SU-DHL-6 (cell line): Measurements from ENCODE around the gene MYBBP1A.
A peak's percentile ranks its signal among the peaks of the same experiment; 100 is the strongest.

Source experiments
- H2AFZ ChIP-seq: fragments of 200-600 bp; sonication (generic); 2 replicates; pipeline ENCODE4 v1.6.1; 2014; ENCODE audit warnings: low read depth, mild to moderate bottlenecking, moderate library complexity, mixed read lengths, antibody characterized with exemption, low read length; ENCODE audit not compliant: severe bottlenecking
- H3F3A ChIP-seq: fragments of 200-600 bp; shearing (Covaris generic); 2 replicates; pipeline ENCODE4 v1.6.0; 2016; ENCODE audit warnings: antibody characterized with exemption, mild to moderate bottlenecking; ENCODE audit not compliant: insufficient read depth
- H3K27ac ChIP-seq: fragments of 200-600 bp; sonication (generic); 2 replicates; pipeline ENCODE4 v1.5.1; 2016; ENCODE audit warnings: low read depth, mild to moderate bottlenecking, low read length, moderate library complexity, mixed read lengths
- H3K27me3 ChIP-seq: fragments of 200-600 bp; sonication (generic), shearing (Covaris generic); 2 replicates; pipeline ENCODE4 v1.6.0; 2014; ENCODE audit warnings: mild to moderate bottlenecking, low read length
- H3K36me3 ChIP-seq: fragments of 200-600 bp; sonication (generic); 2 replicates; pipeline ENCODE4 v1.6.1; 2014; ENCODE audit warnings: mild to moderate bottlenecking, low read length, mixed read lengths
- H3K4me2 ChIP-seq: fragments of 300-600, 200-600 bp; shearing (Covaris generic), sonication (generic); 2 replicates; pipeline ENCODE4 v1.6.0; 2014; ENCODE audit warnings: low read length, low read depth, mild to moderate bottlenecking; ENCODE audit not compliant: poor library complexity, severe bottlenecking
- H3K4me3 ChIP-seq: fragments of 200-600 bp; sonication (generic); 2 replicates; pipeline ENCODE4 v1.5.1; 2014; ENCODE audit warnings: antibody characterized with exemption, low read length, mild to moderate bottlenecking, mixed read lengths; ENCODE audit not compliant: insufficient read depth, poor library complexity, severe bottlenecking
- H3K79me2 ChIP-seq: fragments of 200-600 bp; sonication (generic); 2 replicates; pipeline ENCODE4 v1.6.1; 2014; ENCODE audit warnings: mild to moderate bottlenecking, low read length, moderate library complexity; ENCODE audit not compliant: insufficient read depth
- H3K9ac ChIP-seq: fragments of 200-600 bp; sonication (generic); 2 replicates; pipeline ENCODE4 v1.7.0; 2014; ENCODE audit warnings: mild to moderate bottlenecking, low read length
- H3K9me2 ChIP-seq: fragments of 200-600 bp; sonication (generic); replicated peaks from 2 replicates; pipeline ENCODE4 v1.6.1; 2014; ENCODE audit warnings: low read length; ENCODE audit not compliant: insufficient read depth
- H3K9me3 ChIP-seq: fragments of 200-600 bp; sonication (generic); 2 replicates; pipeline ENCODE4 v1.6.1; 2014; ENCODE audit warnings: low read length, mixed read lengths; ENCODE audit not compliant: insufficient read depth
- H4K20me1 ChIP-seq: fragments of 200-600 bp; sonication (generic); 2 replicates; pipeline ENCODE4 v1.6.1; 2014; ENCODE audit warnings: low read depth, mild to moderate bottlenecking, antibody characterized with exemption, low read length, moderate library complexity, mixed read lengths
- EZH2phosphoT487 ChIP-seq: fragments of 200-600 bp; sonication (generic), shearing (Covaris generic); conservative IDR thresholded peaks from 2 replicates; pipeline ENCODE4 v1.6.1; 2018; ENCODE audit warnings: mild to moderate bottlenecking, antibody characterized with exemption, low read length, moderate library complexity, mixed read lengths
- TF ChIP-seq, protein P1 (sequence below): fragments of 200-600 bp; sonication (generic); IDR thresholded peaks from one replicate; pipeline ENCODE4 v1.5.1; 2017; ENCODE audit warnings: antibody characterized with exemption, mild to moderate bottlenecking, low read length, moderate library complexity; ENCODE audit not compliant: insufficient read depth, poor library complexity, severe bottlenecking

The MYBBP1A gene

DNA sequence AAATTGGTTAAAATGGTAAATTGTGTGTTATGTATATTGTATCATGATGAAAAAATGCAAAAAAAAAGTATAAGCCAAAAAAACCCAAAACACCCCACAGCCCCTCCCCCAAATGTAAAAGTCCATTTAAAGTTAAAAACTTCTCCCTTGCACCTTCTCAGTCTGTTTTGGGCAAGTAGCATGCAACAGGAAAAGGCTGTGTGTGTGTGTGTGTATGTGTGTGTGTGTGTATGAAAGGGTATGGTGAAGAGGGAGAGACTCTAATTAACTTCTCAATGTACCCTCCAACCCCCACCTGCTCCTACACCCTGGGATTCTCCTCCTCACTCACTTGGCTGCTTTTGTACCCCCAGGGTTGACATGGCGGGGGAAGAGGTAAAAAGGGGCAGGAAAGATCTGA lies 14.4 kb upstream of the MYBBP1A start:
- Histone ChIP-seq H3K4me3 (no peak overlapping the region), H3K9me2 (no peaks in the 10 kb centered on the region), H3K79me2 (no peaks in the 10 kb centered on the region), H3K27me3 (no peaks in the 10 kb centered on the region), H3K9me3 (no peaks in the 10 kb centered on the region), H2AFZ (no peak overlapping the region), H3K27ac (no peak overlapping the region), H3K4me2 (no peak overlapping the region), H3K36me3 (no peaks in the 10 kb centered on the region), H4K20me1 (no peaks in the 10 kb centered on the region), H3K9ac (no peak overlapping the region), H3F3A (no peaks in the 10 kb centered on the region)
- TF ChIP-seq, protein P1, sequence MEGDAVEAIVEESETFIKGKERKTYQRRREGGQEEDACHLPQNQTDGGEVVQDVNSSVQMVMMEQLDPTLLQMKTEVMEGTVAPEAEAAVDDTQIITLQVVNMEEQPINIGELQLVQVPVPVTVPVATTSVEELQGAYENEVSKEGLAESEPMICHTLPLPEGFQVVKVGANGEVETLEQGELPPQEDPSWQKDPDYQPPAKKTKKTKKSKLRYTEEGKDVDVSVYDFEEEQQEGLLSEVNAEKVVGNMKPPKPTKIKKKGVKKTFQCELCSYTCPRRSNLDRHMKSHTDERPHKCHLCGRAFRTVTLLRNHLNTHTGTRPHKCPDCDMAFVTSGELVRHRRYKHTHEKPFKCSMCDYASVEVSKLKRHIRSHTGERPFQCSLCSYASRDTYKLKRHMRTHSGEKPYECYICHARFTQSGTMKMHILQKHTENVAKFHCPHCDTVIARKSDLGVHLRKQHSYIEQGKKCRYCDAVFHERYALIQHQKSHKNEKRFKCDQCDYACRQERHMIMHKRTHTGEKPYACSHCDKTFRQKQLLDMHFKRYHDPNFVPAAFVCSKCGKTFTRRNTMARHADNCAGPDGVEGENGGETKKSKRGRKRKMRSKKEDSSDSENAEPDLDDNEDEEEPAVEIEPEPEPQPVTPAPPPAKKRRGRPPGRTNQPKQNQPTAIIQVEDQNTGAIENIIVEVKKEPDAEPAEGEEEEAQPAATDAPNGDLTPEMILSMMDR: no peak
- TF ChIP-seq EZH2phosphoT487: no peak

DNA sequence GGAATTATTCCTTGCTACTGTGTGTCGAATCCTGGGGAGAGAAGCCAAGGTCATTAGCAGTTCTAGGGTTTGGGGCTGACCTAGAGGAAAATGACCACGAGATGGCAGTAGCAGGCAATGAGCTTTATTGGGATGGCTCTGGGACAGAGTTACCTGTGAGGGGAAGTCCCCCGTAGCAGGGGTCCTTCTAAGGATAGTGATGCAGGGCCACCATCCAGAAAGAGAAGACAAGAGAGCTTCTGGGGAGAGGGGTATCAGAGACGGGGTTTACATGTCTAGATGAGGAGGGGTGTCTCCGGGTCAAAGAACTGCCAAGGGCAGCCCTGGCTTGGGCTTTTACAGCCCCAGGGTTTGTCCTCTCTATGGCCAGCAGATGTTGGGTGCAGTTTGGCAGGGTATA lies 11.6 kb upstream of the MYBBP1A start:
- TF ChIP-seq, protein P1: peak; percentile 85
- TF ChIP-seq EZH2phosphoT487: no peak
- H3K9ac ChIP-seq: no peak overlapping the region
- no peak overlapping the region for H3K4me3 ChIP-seq
- H3K79me2 ChIP-seq: no peaks in the 10 kb centered on the region
- no peaks in the 10 kb centered on the region for H3K36me3 ChIP-seq
- no peaks in the 10 kb centered on the region for H3K9me3 ChIP-seq
- H3K9me2 ChIP-seq: no peaks in the 10 kb centered on the region
- H2AFZ ChIP-seq: no peak overlapping the region
- no peak overlapping the region for H3K27ac ChIP-seq
- no peaks in the 10 kb centered on the region for H4K20me1 ChIP-seq
- no peak overlapping the region for H3K4me2 ChIP-seq
- no peaks in the 10 kb centered on the region for H3F3A ChIP-seq
- no peaks in the 10 kb centered on the region for H3K27me3 ChIP-seq

DNA sequence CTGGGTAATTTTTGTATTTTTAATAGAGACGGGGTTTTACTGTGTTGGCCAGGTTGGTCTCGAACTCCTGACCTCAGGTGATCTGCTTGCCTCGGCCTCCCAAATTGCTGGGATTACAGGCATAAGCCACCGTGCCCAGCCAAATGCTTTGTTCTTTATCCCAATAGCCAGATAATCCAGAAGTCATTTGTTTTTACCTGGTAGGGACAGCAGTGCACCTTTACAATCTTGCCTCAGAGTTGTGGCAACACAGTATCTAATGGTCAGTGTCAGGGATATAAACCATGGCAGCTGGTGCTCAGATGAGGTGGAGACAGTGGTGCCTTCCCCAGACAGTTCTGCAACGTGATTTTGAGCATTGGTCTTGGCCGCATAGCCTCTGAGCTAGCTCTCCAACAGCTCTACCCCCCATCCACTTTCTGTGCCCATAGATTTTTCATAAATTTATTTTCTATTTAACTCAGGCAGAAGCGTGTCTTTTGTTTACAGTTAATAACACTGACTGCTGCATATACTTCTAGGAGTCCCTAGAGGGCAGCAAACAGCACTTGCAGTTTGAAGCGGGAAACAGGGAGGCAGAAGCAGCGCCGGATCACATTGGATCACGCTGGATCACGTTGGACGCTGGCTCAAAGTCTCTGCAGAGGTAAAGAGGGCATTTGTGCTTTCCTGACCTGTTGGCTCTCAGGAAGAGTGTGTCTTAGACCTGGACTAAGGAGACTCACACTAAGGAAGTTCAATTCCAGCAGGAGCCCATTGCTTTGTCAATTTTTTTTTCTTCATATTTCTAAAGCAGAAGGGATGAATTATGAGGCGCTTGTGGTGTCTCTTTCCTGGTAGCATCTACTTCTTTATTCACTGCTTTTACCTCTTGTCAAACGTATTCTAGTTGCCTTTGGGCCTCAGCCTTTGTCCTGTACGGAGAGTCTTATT lies 10.3 kb upstream of the MYBBP1A start:
- Histone ChIP-seq H4K20me1 (no peaks in the 10 kb centered on the region), H3K9me2 (no peaks in the 10 kb centered on the region), H2AFZ (peak overlapping the region; percentile 83), H3K27me3 (no peaks in the 10 kb centered on the region), H3K9ac (peak overlapping the region; percentile 41; the same call in 1 of the 2 replicates), H3K4me2 (peak overlapping the region; percentile 33), H3K36me3 (no peaks in the 10 kb centered on the region), H3F3A (no peaks in the 10 kb centered on the region), H3K4me3 (no peak overlapping the region), H3K79me2 (no peaks in the 10 kb centered on the region), H3K9me3 (no peaks in the 10 kb centered on the region), H3K27ac (no peak overlapping the region)
- TF ChIP-seq EZH2phosphoT487: no peak
- TF ChIP-seq, protein P1: peak; percentile 94
